Stomach (tissue), 9 donors: ENCODE measurements around the gene KHK. TPM values are rescaled to one million over a fixed set of nuclear protein-coding genes. Genes with fewer than 3 reads are reported as not detected.

Source experiments
- DNase-seq, 2 donors: peaks; one replicate each; pipeline versions ENCODE4 v3.0.0 to v3.0.0-alpha.2; 2013 to 2019
- H3K27ac ChIP-seq, 5 donors: fragments of 200-600 bp in 4 of 5; sonication (generic) in 4 of 5; one replicate each; pipeline ENCODE4 v1.5.1; 2013 to 2019; ENCODE audit warnings: mild to moderate bottlenecking in 1 of 5, moderate library complexity in 1 of 5
- H3K27me3 ChIP-seq, 3 donors: fragments of 200-600 bp; sonication (generic); one replicate each; pipeline ENCODE4 v1.5.1; 2017 to 2019; ENCODE audit warnings: mixed run types in 1 of 3
- H3K36me3 ChIP-seq, 4 donors: fragments of 200-600 bp; sonication (generic); 1 replicate in 3 of 4; 2 replicates in 1 of 4; pipeline ENCODE4 v1.5.1; 2016 to 2019
- H3K4me1 ChIP-seq, 4 donors: fragments of 200-600 bp; sonication (generic); one replicate each; pipeline ENCODE4 v1.5.1; 2016 to 2019
- H3K4me3 ChIP-seq, 4 donors: fragments of 200-600 bp; sonication (generic) in 3 of 4; one replicate each; pipeline ENCODE4 v1.5.1; 2016 to 2019; ENCODE audit warnings: mild to moderate bottlenecking in 1 of 4
- H3K9me3 ChIP-seq, 4 donors: fragments of 200-600 bp; sonication (generic); one replicate each; pipeline ENCODE4 v1.5.1; 2016 to 2019
- CTCF ChIP-seq, 7 experiments: fragments of 450-650 bp in 4 of 7; fragments of 200-600 bp in 3 of 7; sonication (generic) in 3 of 7; IDR thresholded peaks; one replicate each; pipeline ENCODE4 v1.5.1; 2016 to 2019; ENCODE audit warnings: antibody characterized with exemption in 7 of 7, control low read depth in 2 of 7, mild to moderate bottlenecking in 1 of 7
- EP300 ChIP-seq: sonication (generic); formaldehyde crosslinking; IDR thresholded peaks from one replicate; pipeline ENCODE4 v1.6.1; 2017; ENCODE audit warnings: antibody characterized with exemption
- POLR2A ChIP-seq, 4 donors: fragments of 450-650 bp; IDR thresholded peaks; one replicate each; pipeline ENCODE4 v1.6.1; 2016; ENCODE audit warnings: antibody characterized with exemption in 4 of 4, control low read depth in 2 of 4, mild to moderate bottlenecking in 1 of 4, moderate library complexity in 1 of 4
- POLR2AphosphoS5 ChIP-seq, 3 donors: sonication (generic); formaldehyde crosslinking; IDR thresholded peaks; one replicate each; pipeline ENCODE4 v1.6.1; 2016; ENCODE audit warnings: antibody characterized with exemption in 3 of 3
- WGBS, 5 donors: extraction: QIAGEN DNeasy Blood & Tissue Kit in 3 of 5; methylation state at CpG; one replicate each; pipeline versions ENCODE4 v1.1.5 to v1.1.7; 2013 to 2018; 5-methylcytosine and 5-hydroxymethylcytosine counted together
- intact Hi-C: fragments of 100-400 bp; cut with DNase I; formaldehyde crosslinking; loops from one replicate; pipeline ENCODE4 v1.15.1; 2023; ENCODE audit warnings: low total_unique reads
- polyA plus RNA-seq, 3 donors: library from polyadenylated mRNA; stranded (reverse); fragments of 200-250 nt; gene quantifications; one replicate each; pipeline ENCODE4 v1.2.3, GENCODE V29; 2013
- total RNA-seq, 5 donors: library from RNA; depleted of rRNA; stranded (reverse); fragments of >200 nt; gene quantifications; one replicate each; pipeline versions ENCODE4 v1.1.0 to v1.2.3, GENCODE V29; 2014 to 2016
- donor health status: healthy with polysubstance abuse.
- donor health status: Bipolar disorder and iron deficiency.
- donor health status: healthy.

KHK gene
- total and polyA plus RNA-seq, 8 donors = 1.3 to 18.2 (median 3.5) TPM; not detected in 1

GRCh38 chr2:27060323-27060722 lies 26.2 kb upstream of the KHK start:
- H3K9me3 ChIP-seq = no peaks in the 10 kb centered on the region
- no peaks in the 10 kb centered on the region for H3K27me3 ChIP-seq
- intact Hi-C loops = no loop called here
- H3K27ac ChIP-seq = no peak overlapping the region
- 86 to 91% (median 88%) methylated on average over 3 of the region's 3 CpGs for WGBS, 5 donors
- H3K36me3 ChIP-seq = peaks cover 3 to 69% (median 65%) of the 10 kb centered on the region in 4 donors
- TF ChIP-seq CTCF (IDR thresholded peaks at IDR 0.05) = no peak
- no peak for TF ChIP-seq POLR2AphosphoS5 (IDR thresholded peaks at IDR 0.05)
- no peak for TF ChIP-seq EP300
- TF ChIP-seq POLR2A (IDR thresholded peaks at IDR 0.05) = no peak
- peaks cover 0 to 5% (median 2%) of the 10 kb centered on the region in 4 donors for H3K4me1 ChIP-seq
- no peak overlapping the region for H3K4me3 ChIP-seq
- DNase-seq = no peak

- Histone ChIP-seq H3K36me3 (peaks cover 2 to 69% (median 61%) of the 10 kb centered on the region in 4 donors), H3K27me3 (no peaks in the 10 kb centered on the region), H3K4me1 (peaks cover 15 to 40% (median 28%) of the 10 kb centered on the region in 4 donors), H3K9me3 (no peaks in the 10 kb centered on the region), H3K4me3 (no peak overlapping the region), H3K27ac (peak overlapping the region in 1 of 5 donors; percentile 4)
- no peak for DNase-seq
- intact Hi-C loops = no loop called here
- 81 to 88% (median 85%) methylated on average over 3 of the region's 3 CpGs for WGBS, 5 donors
- TF ChIP-seq POLR2AphosphoS5 (IDR thresholded peaks at IDR 0.05) = no peak
- TF ChIP-seq POLR2A (IDR thresholded peaks at IDR 0.05) = no peak
- no peak for TF ChIP-seq EP300
- no peak for TF ChIP-seq CTCF (IDR thresholded peaks at IDR 0.05)
These were observed 21.4 kb upstream of the KHK start for GRCh38 chr2:27065128-27065527.

- TF ChIP-seq CTCF (IDR thresholded peaks at IDR 0.05) (no peak), POLR2A (IDR thresholded peaks at IDR 0.05) (no peak), EP300 (no peak), POLR2AphosphoS5 (IDR thresholded peaks at IDR 0.05) (no peak)
- Histone ChIP-seq H3K4me3 (no peak overlapping the region), H3K27me3 (no peaks in the 10 kb centered on the region), H3K4me1 (peaks cover 29 to 52% (median 43%) of the 10 kb centered on the region in 4 donors), H3K36me3 (peaks cover 2 to 61% (median 50%) of the 10 kb centered on the region in 4 donors), H3K9me3 (no peaks in the 10 kb centered on the region), H3K27ac (no peak overlapping the region)
- 88 to 96% (median 90%) methylated on average over 5 of the region's 5 CpGs for WGBS, 5 donors
- no peak for DNase-seq
- intact Hi-C loops = no loop called here
These were observed 19.2 kb upstream of the KHK start for GRCh38 chr2:27067385-27067784.

GRCh38 chr2:27069436-27069835 lies 17.1 kb upstream of the KHK start:
- intact Hi-C loops = no loop called here
- no peak for DNase-seq
- TF ChIP-seq CTCF (IDR thresholded peaks at IDR 0.05) = no peak
- TF ChIP-seq POLR2A (IDR thresholded peaks at IDR 0.05) = no peak
- TF ChIP-seq POLR2AphosphoS5 (IDR thresholded peaks at IDR 0.05) = no peak
- no peak for TF ChIP-seq EP300
- Histone ChIP-seq H3K4me3 (peak overlapping the region in 1 of 4 donors; percentile 90), H3K27ac (peak overlapping the region in 3 of 5 donors; percentile 92 to 94 (median 92)), H3K4me1 (peaks cover 30 to 68% (median 56%) of the 10 kb centered on the region in 4 donors), H3K27me3 (no peaks in the 10 kb centered on the region), H3K9me3 (no peaks in the 10 kb centered on the region), H3K36me3 (peaks cover 2 to 55% (median 48%) of the 10 kb centered on the region in 4 donors)
- WGBS, 5 donors = 88 to 98% (median 93%) methylated on average over 6 of the region's 6 CpGs
